ENCODE data around the gene KRT23.

KRT23 gene

DNA sequence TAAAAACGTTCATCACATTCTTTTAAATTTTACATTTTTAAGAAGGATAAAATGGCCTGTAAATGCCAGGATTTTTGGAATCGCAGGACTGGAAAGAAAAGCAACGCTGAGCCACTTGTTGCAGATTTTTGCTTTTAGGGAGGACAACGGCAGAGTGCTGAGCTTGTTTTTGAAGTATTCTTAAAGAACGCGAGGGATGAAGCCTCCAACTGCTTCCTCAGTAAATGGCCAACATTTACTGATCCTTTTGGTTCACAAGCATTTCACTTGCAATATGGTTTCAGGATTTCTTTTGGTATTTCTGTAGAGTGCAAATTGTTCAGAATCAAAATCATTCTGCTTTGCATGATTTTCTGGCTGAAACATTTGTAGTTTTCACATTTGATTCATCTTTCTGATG lies 2.8 kb upstream of the KRT23 start:
- DNase-seq (ENCODE audit: extremely low read depth, low read depth), result no peak
- TF ChIP-seq CTCF (IDR thresholded peaks at IDR 0.05; ENCODE audit: low read depth, low read length), result no peak

DNA sequence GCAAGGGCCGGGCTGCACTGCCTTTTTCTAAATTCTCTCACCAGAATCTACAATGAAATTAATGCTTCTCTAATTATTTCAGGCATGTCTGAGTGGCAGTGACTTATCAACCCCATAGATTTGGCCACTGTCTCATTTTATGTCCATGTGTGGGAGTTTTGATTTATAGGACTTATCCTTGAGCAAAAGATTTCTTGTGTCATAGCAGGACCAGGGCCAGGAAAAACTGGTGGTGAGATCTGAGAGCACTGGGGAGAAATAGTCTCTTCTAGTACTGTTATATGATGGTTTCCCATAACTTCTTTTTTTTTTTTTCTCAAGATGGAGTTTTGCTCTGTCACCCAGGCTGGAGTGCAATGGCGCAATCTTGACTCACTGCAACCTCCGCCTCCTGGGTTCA lies 1.5 kb upstream of the KRT23 start:
- no peak for DNase-seq (ENCODE audit: extremely low read depth, low read depth)
- no peak for TF ChIP-seq CTCF (IDR thresholded peaks at IDR 0.05; ENCODE audit: low read depth, low read length)

DNA sequence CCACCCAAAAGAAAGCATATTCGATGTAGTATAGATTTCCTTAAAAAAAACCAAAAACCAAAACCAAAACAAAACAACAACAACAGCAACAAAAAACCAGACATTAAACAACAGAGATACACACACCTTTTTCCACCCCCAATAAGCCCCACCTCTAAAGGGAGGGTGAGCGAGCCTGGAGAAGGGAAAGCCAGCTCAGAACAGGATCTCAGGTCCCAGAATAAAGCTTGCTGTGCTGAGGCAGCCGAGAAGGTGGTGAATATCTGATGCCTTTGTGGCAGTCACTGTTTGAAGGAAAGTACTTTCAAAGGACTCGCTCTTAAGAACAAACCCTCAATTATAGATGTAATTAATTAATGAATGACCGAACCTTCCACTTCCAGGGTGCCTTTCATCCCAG lies 470 bp downstream of the KRT23 start:
- no peak for DNase-seq (ENCODE audit: extremely low read depth, low read depth)
- no peak for TF ChIP-seq CTCF (IDR thresholded peaks at IDR 0.05; ENCODE audit: low read depth, low read length)

DNA sequence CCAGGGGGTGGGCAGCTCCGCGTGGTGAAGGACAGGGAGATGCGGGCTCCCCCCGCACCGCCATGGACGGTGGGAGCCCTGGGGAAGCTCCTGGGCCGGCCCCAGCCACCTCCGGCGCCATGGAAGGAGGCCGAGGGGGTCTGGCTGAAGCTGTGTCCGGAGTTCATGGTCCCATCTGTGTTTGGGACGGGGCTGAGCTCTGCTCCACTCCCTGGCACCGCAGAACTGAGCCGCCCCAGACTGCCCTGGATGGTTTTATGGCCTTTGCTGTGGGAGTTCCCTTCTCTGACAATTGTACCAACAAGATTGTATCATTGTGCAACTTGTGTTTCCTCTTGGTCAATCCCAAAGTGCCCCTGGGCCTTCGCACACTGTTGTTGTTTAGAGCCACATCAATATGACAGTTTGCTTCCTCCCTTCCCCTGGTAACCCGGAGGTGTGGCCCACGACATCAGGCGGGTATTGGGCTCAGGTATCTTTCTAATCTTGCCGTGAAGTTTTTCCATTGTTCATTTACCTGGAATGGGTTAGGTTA lies 942 bp downstream of the KRT23 start:
- no peak for TF ChIP-seq CTCF (IDR thresholded peaks at IDR 0.05; ENCODE audit: low read depth, low read length)
- DNase-seq (ENCODE audit: extremely low read depth, low read depth), result no peak

GRCh38 chr17:40935624-40936023 lies 1.8 kb downstream of the KRT23 start:
- no peak for TF ChIP-seq CTCF (IDR thresholded peaks at IDR 0.05; ENCODE audit: low read depth, low read length)

DNA sequence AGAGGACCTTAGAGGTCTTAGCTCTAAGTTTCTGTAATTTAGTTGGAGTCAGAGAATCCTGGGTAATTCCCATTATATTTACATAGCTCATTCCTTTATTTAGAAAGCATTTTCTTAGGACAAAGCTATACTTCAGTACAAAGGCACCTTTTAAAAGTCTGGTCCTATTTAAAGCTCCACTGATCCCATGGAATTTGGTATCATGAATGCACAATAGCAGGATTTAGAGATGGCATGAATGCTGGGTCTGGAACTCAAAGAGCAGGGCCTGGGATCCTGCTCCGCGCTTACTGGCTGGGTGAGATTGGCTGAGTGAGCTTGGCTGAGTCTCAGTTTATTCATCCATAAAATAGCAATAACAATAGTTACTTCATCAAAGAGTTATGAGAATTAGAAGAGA lies 4.8 kb downstream of the KRT23 start:
- no peak for TF ChIP-seq CTCF (IDR thresholded peaks at IDR 0.05; ENCODE audit: low read depth, low read length)
- DNase-seq (ENCODE audit: extremely low read depth, low read depth), result no peak

More at GRCh38 chr17:40935624-40936023, 1.8 kb downstream of the KRT23 start:
- DNase-seq (ENCODE audit: extremely low read depth, low read depth), result no peak

DNA sequence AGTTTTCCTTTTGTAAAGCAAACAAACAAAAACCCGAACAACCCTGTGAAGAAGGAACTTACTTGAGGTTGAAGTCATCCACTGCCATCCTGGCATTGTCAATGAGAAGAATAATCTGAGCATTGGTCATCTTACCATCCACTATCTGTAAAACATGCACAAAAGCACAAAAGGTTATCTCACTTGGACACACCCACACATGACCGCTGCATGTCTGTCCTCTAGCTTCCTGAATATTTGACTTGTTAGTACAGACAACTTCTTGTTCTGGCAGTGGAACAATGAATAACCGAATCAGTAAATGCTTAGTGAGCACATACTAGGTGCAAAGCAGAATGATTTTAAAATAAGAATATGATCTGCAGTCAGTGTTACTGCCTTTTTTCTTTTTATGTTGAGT lies 6.1 kb downstream of the KRT23 start:
- TF ChIP-seq CTCF (IDR thresholded peaks at IDR 0.05; ENCODE audit: low read depth, low read length), result no peak
- no peak for DNase-seq (ENCODE audit: extremely low read depth, low read depth)
